ENCODE measurements around the gene PDCD1LG2.

- TF ChIP-seq CTCF (IDR thresholded peaks at IDR 0.05; ENCODE audit: insufficient read depth, low read depth, low read length) (no peak), EZH2 (IDR thresholded peaks at IDR 0.05; ENCODE audit: insufficient read depth, low read length) (no peak)
Observed at GRCh38 chr9:5614985-5615384, 104.7 kb downstream of the PDCD1LG2 start.

Measured in astrocyte (in vitro differentiated cells and primary cell).